Hematopoietic multipotent progenitor cell treated with erythropoietin and hydrocortisone succinate and interleukin-3 and kit ligand, for 6 days (in vitro differentiated cells): ENCODE measurements around the gene CLSTN2.

Experiments used
- DNase-seq: peaks from one replicate; pipeline ENCODE4 v3.0.0-alpha.2; 2015

Gene CLSTN2

GRCh38 chr3:140529096-140529495 lies 594.1 kb downstream of the CLSTN2 start:
- no peak for DNase-seq

DNA sequence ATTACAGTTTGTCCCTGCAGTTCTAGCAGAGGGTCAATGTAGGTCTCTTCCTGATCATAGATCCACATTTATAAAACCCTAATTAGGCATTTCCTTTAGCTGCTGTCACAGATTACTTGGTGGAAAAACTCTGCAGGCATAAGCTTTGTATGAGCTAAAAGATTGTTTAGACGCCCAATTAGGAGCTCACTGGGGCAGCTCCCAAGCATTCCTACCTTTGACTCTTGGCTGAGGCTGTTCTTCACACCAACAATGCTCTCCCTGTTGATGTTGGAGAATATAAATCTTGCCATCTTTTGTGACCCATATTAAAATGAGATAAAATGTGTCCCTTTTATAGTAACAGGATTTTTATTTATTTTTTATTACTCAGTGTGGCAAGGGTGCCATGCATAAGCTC lies 594.6 kb downstream of the CLSTN2 start:
- no peak for DNase-seq

DNA sequence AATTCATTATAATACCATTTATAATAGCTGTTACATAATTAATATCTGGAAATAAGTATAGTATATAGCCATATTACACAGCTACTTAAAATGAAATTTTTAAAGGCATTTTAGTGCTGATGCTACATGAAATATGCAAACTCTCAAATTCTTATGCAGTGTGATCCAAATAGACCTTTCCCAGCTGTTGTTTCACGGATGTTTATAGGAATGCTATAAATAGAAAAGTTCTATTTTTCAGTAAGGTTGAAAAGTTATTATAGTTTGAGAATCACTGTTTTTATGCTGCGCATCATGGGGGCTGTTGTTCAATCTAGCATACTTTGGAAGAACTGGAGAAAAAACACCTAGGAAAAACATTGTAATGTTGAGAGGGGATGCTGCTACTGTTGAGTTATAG lies 595.1 kb downstream of the CLSTN2 start:
- no peak for DNase-seq

GRCh38 chr3:140530603-140531002 lies 595.6 kb downstream of the CLSTN2 start:
- DNase-seq: no peak

- DNase-seq: no peak
Measured at GRCh38 chr3:140532793-140533330, 597.9 kb downstream of the CLSTN2 start.

- no peak for DNase-seq
Measured at GRCh38 chr3:140536926-140537726, 602.1 kb downstream of the CLSTN2 start.

DNA sequence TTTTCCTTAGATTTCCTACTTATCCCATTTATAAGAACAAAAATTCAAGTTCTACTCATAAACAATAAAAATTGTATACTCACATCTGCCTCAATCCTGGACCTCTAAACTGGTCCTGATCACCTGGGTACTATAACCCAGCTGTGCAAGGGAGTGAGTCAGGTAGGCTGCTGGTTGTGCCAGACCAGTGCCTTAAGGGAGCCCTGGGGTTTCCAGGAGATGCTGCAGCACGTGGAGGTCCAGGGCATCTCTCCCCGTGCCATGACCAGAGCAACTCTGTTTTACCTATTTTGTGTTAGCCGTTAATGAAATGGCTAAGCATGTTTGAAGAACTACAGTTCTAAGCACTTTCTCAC lies 602.7 kb downstream of the CLSTN2 start:
- no peak for DNase-seq

DNA sequence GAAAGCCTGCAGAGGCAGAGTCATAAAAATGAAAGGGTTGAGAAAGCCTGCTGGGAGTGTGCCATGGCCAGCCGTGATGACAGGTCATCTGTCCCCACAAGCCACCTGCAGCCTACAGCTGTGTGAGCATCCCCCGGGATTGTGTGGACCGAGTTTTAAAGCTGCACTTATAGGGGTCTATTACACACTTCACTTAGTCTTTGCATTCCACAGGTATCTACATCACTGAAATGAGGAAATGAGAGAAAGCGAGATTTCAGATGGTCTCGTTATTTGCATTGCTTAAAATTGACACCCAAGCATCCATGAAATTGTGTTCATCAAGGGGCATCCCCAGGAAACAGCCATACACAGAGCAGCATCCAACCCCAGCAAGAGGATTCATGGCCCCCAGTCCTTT lies 605.3 kb downstream of the CLSTN2 start:
- no peak for DNase-seq

- DNase-seq: no peak
Measured at GRCh38 chr3:140541975-140542653, 607.1 kb downstream of the CLSTN2 start.

- DNase-seq: no peak
Measured at GRCh38 chr3:140545197-140545596, 610.2 kb downstream of the CLSTN2 start.

- no peak for DNase-seq
Measured at GRCh38 chr3:140545756-140546155, 610.8 kb downstream of the CLSTN2 start.

DNA sequence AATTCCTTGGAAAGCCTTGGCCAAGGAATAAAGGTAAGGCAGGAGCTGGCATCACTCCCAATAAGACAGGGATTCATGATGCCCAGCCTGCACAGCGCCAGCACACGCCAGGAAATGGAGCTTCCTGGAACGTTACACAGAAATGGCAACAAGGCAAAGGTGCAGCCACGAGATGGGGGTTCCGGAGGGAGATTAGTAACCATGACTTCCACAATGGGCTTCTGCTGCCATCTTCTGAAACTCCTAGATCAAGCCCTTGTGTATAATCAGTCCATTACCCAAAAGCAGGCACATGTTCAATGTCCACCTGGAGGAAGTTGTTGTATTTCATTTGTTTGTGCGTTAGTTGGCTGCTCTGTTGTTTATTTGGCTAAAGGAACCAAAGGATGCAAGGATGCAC lies 611.7 kb downstream of the CLSTN2 start:
- DNase-seq: no peak

DNA sequence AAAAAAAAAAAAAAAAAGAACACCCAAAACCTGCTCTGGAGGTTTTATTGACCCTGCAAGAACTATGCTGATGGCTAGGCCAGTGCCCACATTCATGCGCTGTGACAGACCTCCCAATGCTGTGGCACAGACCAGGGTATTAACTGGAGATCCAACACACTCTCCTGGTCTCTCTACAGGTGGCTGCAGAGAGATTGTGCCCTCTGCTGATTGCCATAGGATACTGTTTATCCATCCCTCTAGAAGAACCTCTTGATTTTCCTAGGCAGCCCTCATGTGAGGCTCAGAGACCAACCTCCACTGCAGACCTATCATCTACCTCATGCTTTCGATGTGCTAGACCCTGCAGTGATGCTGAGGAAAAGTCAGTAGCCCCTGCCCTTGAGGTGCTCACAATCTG lies 617.4 kb downstream of the CLSTN2 start:
- no peak for DNase-seq

- no peak for DNase-seq
Measured at GRCh38 chr3:140552898-140553297, 617.9 kb downstream of the CLSTN2 start.

GRCh38 chr3:140553591-140553990 lies 618.6 kb downstream of the CLSTN2 start:
- DNase-seq: no peak

DNA sequence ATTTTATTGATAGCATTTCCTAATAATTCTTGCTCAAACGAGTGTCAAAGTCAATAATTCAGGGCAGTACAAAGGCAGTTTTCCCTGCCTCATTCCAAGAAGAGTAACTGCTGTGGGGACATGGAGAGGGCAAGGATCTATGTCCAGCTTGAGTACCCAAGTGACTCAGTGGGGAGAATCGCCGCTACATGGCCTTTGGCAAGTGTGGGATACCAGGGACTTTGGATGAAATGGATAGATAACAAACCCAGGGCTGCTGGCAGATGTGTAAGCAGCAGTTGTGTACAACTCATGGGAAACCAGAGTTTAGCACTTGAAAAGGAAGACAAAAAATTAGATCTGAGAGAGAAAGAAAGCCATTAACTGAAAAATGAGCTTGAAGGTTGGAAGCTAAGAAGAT lies 620.7 kb downstream of the CLSTN2 start:
- no peak for DNase-seq

DNA sequence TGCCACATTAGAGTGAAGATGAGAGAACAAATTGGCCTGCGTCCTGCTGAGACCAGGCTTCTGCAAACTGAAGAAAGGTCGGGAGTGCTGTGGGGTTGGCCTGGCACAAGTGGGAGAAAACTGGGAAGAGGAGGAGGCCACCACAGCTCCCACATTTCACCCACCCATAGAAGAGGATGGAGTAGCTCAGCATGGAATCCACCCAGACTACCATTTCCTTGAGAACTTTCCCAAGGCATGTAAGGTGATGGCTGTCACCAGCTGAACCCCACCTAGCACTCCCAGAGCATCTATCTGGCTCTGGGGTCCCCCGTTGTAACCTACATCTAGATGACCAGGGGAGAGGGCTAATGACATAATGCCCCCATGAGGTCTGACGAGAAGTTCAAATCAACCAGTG lies 622.5 kb downstream of the CLSTN2 start:
- no peak for DNase-seq

DNA sequence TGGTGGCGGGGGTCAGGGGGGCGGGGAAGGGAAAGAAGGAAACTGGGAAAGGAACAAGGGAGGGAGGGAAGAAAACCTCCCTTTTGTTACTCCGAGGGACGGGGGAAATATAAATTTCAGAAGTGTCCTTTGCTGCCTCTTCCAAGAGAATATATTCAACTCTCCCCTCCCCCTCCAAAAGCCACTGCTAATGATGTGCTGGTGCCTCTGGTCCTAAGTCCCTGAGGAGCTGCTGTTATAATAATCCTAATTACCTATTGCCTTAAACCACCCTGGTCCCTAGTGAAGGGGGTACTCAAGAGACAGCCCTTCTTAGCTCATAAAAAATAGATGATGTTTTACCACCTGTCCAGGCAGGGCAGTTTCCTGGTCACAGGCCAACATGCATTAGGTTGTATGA lies 624.6 kb downstream of the CLSTN2 start:
- DNase-seq: no peak

GRCh38 chr3:140563206-140563760 lies 628.3 kb downstream of the CLSTN2 start:
- no peak for DNase-seq

- no peak for DNase-seq
Measured at GRCh38 chr3:140568131-140568530, 633.1 kb downstream of the CLSTN2 start.

- DNase-seq: no peak
Measured at GRCh38 chr3:140568842-140569520, 634.0 kb downstream of the CLSTN2 start.

DNA sequence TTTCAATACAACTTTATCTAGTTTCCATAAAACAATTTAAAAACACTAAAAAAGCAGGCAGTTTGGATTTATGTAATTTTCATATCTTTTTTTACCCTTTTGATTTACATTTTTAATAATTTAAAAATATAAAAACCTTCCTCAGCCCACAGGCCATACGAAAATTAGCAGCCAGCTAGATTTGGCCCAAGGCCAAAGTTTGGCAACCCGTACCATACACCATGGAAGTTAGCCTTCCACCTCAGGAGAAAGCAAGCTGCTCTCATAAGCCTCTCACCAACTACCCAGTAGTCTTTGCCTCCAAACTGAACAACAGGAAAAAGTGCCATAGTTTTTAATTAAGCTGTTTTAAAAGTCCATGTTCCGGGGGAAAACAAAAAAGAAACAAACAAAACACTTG lies 635.6 kb downstream of the CLSTN2 start:
- no peak for DNase-seq

GRCh38 chr3:140571836-140572235 lies 636.9 kb downstream of the CLSTN2 start:
- no peak for DNase-seq

DNA sequence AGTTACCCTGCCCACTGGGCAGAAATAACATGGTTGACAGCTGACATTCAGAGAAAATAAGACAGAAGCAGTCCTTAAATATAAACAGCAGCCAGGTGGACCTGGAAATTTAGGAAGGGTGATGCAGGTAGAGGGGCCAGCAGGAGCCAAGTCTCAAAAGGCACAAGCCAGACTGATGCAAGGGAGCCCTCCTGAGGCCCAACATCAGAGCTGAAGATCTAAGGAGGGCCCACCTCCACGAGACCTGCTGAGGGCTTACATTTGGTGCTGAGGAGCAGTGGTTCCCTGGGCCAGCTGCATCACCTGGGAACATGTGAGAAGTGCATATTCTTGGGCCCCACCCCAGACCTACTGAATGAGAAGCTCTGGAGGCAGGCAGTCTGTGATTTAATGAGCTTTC lies 637.3 kb downstream of the CLSTN2 start:
- DNase-seq: no peak
